GM12878 (cell line): Measurements from ENCODE around the gene LRP8. TPM values are rescaled to one million over a fixed set of nuclear protein-coding genes. Genes with fewer than 3 reads are reported as not detected.

Source experiments
- ATAC-seq: fragments of 200-7000 bp; cut with Tn5 transposase; 3 replicates; pipeline ENCODE4 v1.9.1; 2020; ENCODE audit warnings: mild to moderate bottlenecking, moderate library complexity
- BruUV-seq: library from RNA; stranded (reverse); fragments of 400-500 nt; replicated peaks from 2 replicates; lab custom pipeline; 2021; lab: Mats Ljungman, UMichigan
- CTCF ChIA-PET: fragments of 300-600 bp; sonication (Branson Sonifier 250); formaldehyde crosslinking; extraction: SDS; loops from one replicate; lab custom pipeline; 2021; ENCODE audit warnings: inconsistent platforms; lab: Yijun Ruan, JAX
- POLR2A ChIA-PET: fragments of 350-600 bp; formaldehyde crosslinking; extraction: SDS; loops from one replicate; lab custom pipeline; 2021; ENCODE audit warnings: inconsistent platforms; lab: Charles Lee
- RAD21 ChIA-PET: fragments of 300-600 bp; sonication (Branson Sonifier 250); formaldehyde crosslinking; loops from one replicate; lab custom pipeline; 2023; ENCODE audit warnings: antibody characterized with exemption; ENCODE audit not compliant: unreplicated experiment; lab: Charles Lee
- SMC1A ChIA-PET: fragments of 300-600 bp; sonication (Branson Sonifier 250); formaldehyde crosslinking; loops from one replicate; lab custom pipeline; 2023; ENCODE audit not compliant: unreplicated experiment, uncharacterized antibody; lab: Charles Lee
- DNase-seq: peaks from one replicate; pipeline ENCODE4 v3.0.0-alpha.2; 2011; ENCODE audit warnings: low read depth, low spot score
- FAIRE-seq: peaks from 3 replicates; lab custom pipeline; 2011; peaks lifted over from hg19 to GRCh38; lab: Jason Lieb, UNC
- H2AFZ ChIP-seq: 2 replicates; pipeline ENCODE4 v1.6.0; 2011; ENCODE audit warnings: low read depth, low read length, control low read depth; ENCODE audit not compliant: control insufficient read depth
- H3K27ac ChIP-seq: 2 replicates; pipeline ENCODE4 v1.5.1; 2011; ENCODE audit warnings: control low read depth; ENCODE audit not compliant: control insufficient read depth, insufficient read depth
- H3K27me3 ChIP-seq, 2 experiments: replicated peaks in 1 of 2; 2 replicates each; pipeline versions ENCODE4 v1.6.0 to v1.6.1; 2011; ENCODE audit warnings: low read length in 1 of 2; ENCODE audit not compliant: control insufficient read depth in 2 of 2, insufficient read depth in 2 of 2
- H3K36me3 ChIP-seq, 2 experiments: 2 replicates each; pipeline ENCODE4 v1.5.1; 2011; ENCODE audit warnings: low read length in 1 of 2; ENCODE audit not compliant: control insufficient read depth in 2 of 2, insufficient read depth in 2 of 2
- H3K4me1 ChIP-seq: 2 replicates; pipeline ENCODE4 v1.6.1; 2011; ENCODE audit warnings: mild to moderate bottlenecking, low read length, moderate library complexity, mixed read lengths; ENCODE audit not compliant: control insufficient read depth, insufficient read depth
- H3K4me2 ChIP-seq: 2 replicates; pipeline ENCODE4 v1.6.0; 2011; ENCODE audit warnings: control low read depth; ENCODE audit not compliant: control insufficient read depth, insufficient read depth
- H3K4me3 ChIP-seq: fragments of 200-600 bp; sonication (generic); 2 replicates; pipeline ENCODE4 v1.5.1; 2016
- H3K79me2 ChIP-seq: 2 replicates; pipeline ENCODE4 v1.6.0; 2011; ENCODE audit warnings: low read length; ENCODE audit not compliant: control insufficient read depth, insufficient read depth
- H3K9ac ChIP-seq: 2 replicates; pipeline ENCODE4 v1.8.0; 2011; ENCODE audit warnings: low read length, control low read depth, mixed read lengths; ENCODE audit not compliant: control insufficient read depth, insufficient read depth
- H3K9me3 ChIP-seq: replicated peaks from 3 replicates; pipeline ENCODE4 v1.5.1; 2011; ENCODE audit warnings: mild to moderate bottlenecking, low read length; ENCODE audit not compliant: control insufficient read depth, insufficient read depth
- H4K20me1 ChIP-seq: 2 replicates; pipeline ENCODE4 v1.6.0; 2011; ENCODE audit not compliant: control insufficient read depth, insufficient read depth
- BMI1 ChIP-seq: fragments of 450-650 bp; IDR thresholded peaks from 2 replicates; pipeline ENCODE4 v1.6.1; 2016; ENCODE audit warnings: mild to moderate bottlenecking, moderate library complexity, borderline replicate concordance
- BRCA1 ChIP-seq: IDR thresholded peaks from 2 replicates; pipeline ENCODE4 v1.6.1; 2011; ENCODE audit warnings: low read depth, low read length, improper control_type of control experiment
- CBFB ChIP-seq: IDR thresholded peaks from 2 replicates; pipeline ENCODE4 v1.6.1; 2016; ENCODE audit warnings: antibody characterized with exemption, low read depth
- TCF12 ChIP-seq: IDR thresholded peaks from 2 replicates; pipeline ENCODE4 v1.6.1; 2011; ENCODE audit warnings: low read depth, mild to moderate bottlenecking, low read length
- TCF7 ChIP-seq: IDR thresholded peaks from 2 replicates; pipeline ENCODE4 v1.6.1; 2014; ENCODE audit warnings: antibody characterized with exemption, borderline replicate concordance
- WGBS: methylation state at CpG from one replicate; pipeline ENCODE4 v1.1.6; 2016; ENCODE audit warnings: low lambda C conversion rate; ENCODE audit not compliant: insufficient replicate concordance, insufficient coverage; ENCODE audit errors: missing lambda C conversion rate; 5-methylcytosine and 5-hydroxymethylcytosine counted together
- in situ Hi-C: fragments of 300-500 bp; cut with MboI; formaldehyde crosslinking; loops from 9 replicates; pipeline ENCODE4 v1.14.3; 2018; ENCODE audit warnings: mixed read lengths
- intact Hi-C: fragments of 100-400 bp; cut with micrococcal nuclease; formaldehyde crosslinking; loops from one replicate; pipeline ENCODE4 v1.14.2; 2022; ENCODE audit not compliant: unreplicated experiment
- polyA plus RNA-seq, 11 experiments: library from polyadenylated mRNA; depleted of rRNA in 4 of 11; unstranded in 6 of 11; stranded (reverse) in 5 of 11; fragments of >200 nt; fragmentation: Nextera tagmentation in 4 of 11; fragmentation: Illumina TruSeq in 1 of 11; extraction: Ambion mirVana in 4 of 11; extraction: Trizol in 1 of 11; gene quantifications; 1 replicate in 1 of 11; 2 replicates in 10 of 11; pipeline versions ENCODE4 v1.2.1 to v1.2.3, GENCODE V29; 2011 to 2016; ENCODE audit warnings: inconsistent platforms in 2 of 11, missing spikeins in 2 of 11, low read depth in 1 of 11
- total RNA-seq, 4 experiments: library from RNA; depleted of rRNA in 3 of 4; stranded (reverse); fragments of >200 nt in 3 of 4; fragmentation: Illumina TruSeq in 1 of 4; extraction: Trizol in 1 of 4; gene quantifications; 2 replicates each; pipeline versions ENCODE4 v1.2.1 to v1.2.3, GENCODE V29; 2013 to 2021
- TF ChIP-seq, protein P1 (sequence below): IDR thresholded peaks from 2 replicates; pipeline ENCODE4 v1.6.1; 2012; ENCODE audit warnings: low read depth, low read length, improper control_type of control experiment

Gene LRP8
- total and polyA plus RNA-seq, 10 of the 15 experiments (the other 5 are each of a cell fraction or from before 2014, with no cell fraction given): 2.8 to 40.5 (median 22.3) TPM

DNA sequence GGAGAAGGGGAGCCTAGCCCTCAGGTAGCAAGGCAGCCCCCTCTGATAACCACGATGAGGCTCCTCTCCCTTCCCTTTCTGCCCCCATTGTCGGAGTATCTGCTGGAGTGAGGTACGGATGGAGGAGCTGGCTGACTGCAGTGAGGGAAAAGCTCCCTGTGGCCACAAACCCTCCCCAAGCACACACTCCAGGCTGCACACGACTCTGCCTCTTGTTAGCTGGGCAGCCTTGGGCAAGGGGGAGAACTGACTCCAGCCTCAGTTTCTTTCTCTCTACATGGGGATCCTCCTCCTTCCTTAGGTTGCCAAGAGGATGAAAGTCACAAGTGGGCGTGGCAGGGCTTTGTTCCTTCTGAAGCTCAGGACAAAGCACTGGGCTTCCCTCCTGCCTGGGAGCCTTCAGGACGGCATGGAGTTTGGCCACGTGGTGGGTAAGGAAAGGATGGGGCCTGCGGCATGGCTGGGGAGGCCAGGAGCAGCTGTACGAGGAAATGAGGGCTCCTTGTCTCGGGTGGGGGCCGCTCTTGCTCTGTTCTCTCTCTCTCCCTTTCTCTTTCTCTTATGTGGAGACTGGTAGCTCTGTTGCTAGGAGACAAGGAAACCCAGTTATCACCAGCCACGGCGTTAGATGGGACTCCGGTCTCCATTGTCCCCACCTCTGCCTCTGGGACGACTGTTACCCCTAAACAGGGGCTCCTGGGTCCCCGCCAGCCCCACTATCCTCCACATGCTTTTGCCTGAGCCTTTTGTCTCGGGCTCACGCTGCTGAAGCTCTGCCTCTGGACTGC lies 39.7 kb downstream of the LRP8 start:
- WGBS: 91% methylated on average over 18 of the region's 18 CpGs
- Histone ChIP-seq H3K79me2 (0 out of 2 replicates have a peak, but pooled peaks cover 2% of the 10 kb centered on the region), H3K27me3 (no peaks in the 10 kb centered on the region), H3K36me3 (peaks cover 16 to 27% of the 10 kb centered on the region in 2 experiments), H3K4me2 (no peak overlapping the region), H3K9ac (no peak overlapping the region), H3K9me3 (no peaks in the 10 kb centered on the region), H3K4me3 (no peak overlapping the region), H4K20me1 (no peaks in the 10 kb centered on the region)
- ATAC-seq: no peak
- no peak for DNase-seq
- ChIA-PET POLR2A (interaction anchor here (0.6 to 1.1 kb wide), 4 partner anchors 8 to 121 kb away, joined by 3 read pairs; no protein-coding TSS in a partner anchor), SMC1A (interaction anchor here (1.1 to 3.0 kb wide), 4 partner anchors 8 to 105 kb away, joined by 3 to 11 read pairs (median 4); no protein-coding TSS in a partner anchor)
- in situ Hi-C loops: no loop called here
- no peak for FAIRE-seq
- no peak for TF ChIP-seq TCF7
- TF ChIP-seq TCF12: no peak
- TF ChIP-seq, all 136 proteins: peak for 0
- ChIA-PET RAD21 (interaction anchor here (1.2 kb wide), 1 partner anchor 135 kb away, joined by 3 read pairs; no protein-coding TSS in a partner anchor), CTCF (interaction anchor here (1.0 to 9.5 kb wide), 2 partner anchors 10 to 105 kb away, joined by 3 to 95 read pairs; no protein-coding TSS in a partner anchor)
- BruUV-seq: no TSS peak
- Histone ChIP-seq H2AFZ (no peak overlapping the region), H3K27ac (no peak overlapping the region), H3K4me1 (peaks cover 17% of the 10 kb centered on the region)
- intact Hi-C loops: no loop called here

DNA sequence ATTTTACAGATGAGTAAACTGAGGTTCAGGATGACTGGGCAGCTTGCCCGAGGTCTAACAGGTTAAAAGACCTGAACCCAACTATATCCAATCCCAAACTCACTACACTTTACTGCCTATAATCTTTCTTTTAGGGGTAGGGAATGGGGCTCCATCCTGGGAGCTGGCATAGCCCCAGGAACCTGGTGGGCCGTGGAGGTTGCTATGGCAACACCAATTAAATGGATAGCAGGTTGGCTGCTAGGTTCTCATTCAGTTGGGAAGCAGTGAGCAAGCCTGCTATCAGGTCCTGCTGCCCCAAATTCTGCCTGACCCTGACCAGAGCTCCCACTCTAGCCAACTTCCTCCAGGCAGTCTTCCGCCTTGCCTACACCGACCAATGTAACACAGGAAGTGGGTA lies 40.9 kb downstream of the LRP8 start:
- H3K9ac ChIP-seq: no peak overlapping the region
- RAD21 ChIA-PET: interaction anchor here (0.8 to 1.7 kb wide), 4 partner anchors 9 to 106 kb away, joined by 5 to 12 read pairs (median 6); no protein-coding TSS in a partner anchor
- no peak overlapping the region for H3K4me3 ChIP-seq
- H3K4me2 ChIP-seq: no peak overlapping the region
- SMC1A ChIA-PET: interaction anchor here (0.8 to 3.2 kb wide), 5 partner anchors 9 to 117 kb away, joined by 3 to 18 read pairs (median 4); no protein-coding TSS in a partner anchor
- POLR2A ChIA-PET: interaction anchor here (1.1 to 1.6 kb wide), 2 partner anchors 8 to 9 kb away, joined by 3 to 9 read pairs; no protein-coding TSS in a partner anchor
- TF ChIP-seq BMI1 (peak; percentile 30; the same call in 1 of the 2 replicates), BRCA1 (no peak), CBFB (no peak)
- TF ChIP-seq, protein P1, sequence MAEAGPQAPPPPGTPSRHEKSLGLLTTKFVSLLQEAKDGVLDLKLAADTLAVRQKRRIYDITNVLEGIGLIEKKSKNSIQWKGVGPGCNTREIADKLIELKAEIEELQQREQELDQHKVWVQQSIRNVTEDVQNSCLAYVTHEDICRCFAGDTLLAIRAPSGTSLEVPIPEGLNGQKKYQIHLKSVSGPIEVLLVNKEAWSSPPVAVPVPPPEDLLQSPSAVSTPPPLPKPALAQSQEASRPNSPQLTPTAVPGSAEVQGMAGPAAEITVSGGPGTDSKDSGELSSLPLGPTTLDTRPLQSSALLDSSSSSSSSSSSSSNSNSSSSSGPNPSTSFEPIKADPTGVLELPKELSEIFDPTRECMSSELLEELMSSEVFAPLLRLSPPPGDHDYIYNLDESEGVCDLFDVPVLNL: no peak
- ATAC-seq: no peak
- no peaks in the 10 kb centered on the region for H4K20me1 ChIP-seq
- DNase-seq: no peak
- intact Hi-C loops: no loop called here
- H3K9me3 ChIP-seq: no peaks in the 10 kb centered on the region
- 53% methylated on average over 4 of the region's 4 CpGs for WGBS
- no peak overlapping the region for H3K27ac ChIP-seq
- in situ Hi-C loops: no loop called here
- no TSS peak for BruUV-seq
- H3K27me3 ChIP-seq: no peaks in the 10 kb centered on the region
- FAIRE-seq: no peak
- peaks cover 4% of the 10 kb centered on the region for H3K4me1 ChIP-seq
- H3K79me2 ChIP-seq: 0 out of 2 replicates have a peak, but pooled peaks cover 2% of the 10 kb centered on the region
- no peak overlapping the region for H2AFZ ChIP-seq
- CTCF ChIA-PET: interaction anchor here (1.0 to 9.5 kb wide), 5 partner anchors 8 to 106 kb away, joined by 3 to 95 read pairs (median 5); no protein-coding TSS in a partner anchor
- peaks cover 17 to 30% of the 10 kb centered on the region in 2 experiments for H3K36me3 ChIP-seq
